GM19438 (cell line): ENCODE measurements around the gene FKBP11.
"Not testable (repeated sequence)": the region's sequence is repeated elsewhere in the genome, so short reads cannot be mapped to it uniquely, and the experiment has no call there.

Source experiments
- ATAC-seq: cut with Tn5 transposase; IDR thresholded peaks from one replicate; pipeline ENCODE4 v1.9.1; 2021; ENCODE audit warnings: low read depth; ENCODE audit not compliant: unreplicated experiment

Gene FKBP11

GRCh38 chr12:48917857-48918537, 7.3 kb downstream of the FKBP11 start:
- no peak for ATAC-seq

GRCh38 chr12:48910196-48910595, 15.1 kb downstream of the FKBP11 start:
- ATAC-seq = no peak

GRCh38 chr12:48909698-48910097, 15.6 kb downstream of the FKBP11 start:
- ATAC-seq = not testable (repeated sequence)

GRCh38 chr12:48907245-48907644, 18.0 kb downstream of the FKBP11 start:
- ATAC-seq = no peak

- no peak for ATAC-seq
Measured at GRCh38 chr12:48903982-48904411, 21.3 kb downstream of the FKBP11 start.

DNA sequence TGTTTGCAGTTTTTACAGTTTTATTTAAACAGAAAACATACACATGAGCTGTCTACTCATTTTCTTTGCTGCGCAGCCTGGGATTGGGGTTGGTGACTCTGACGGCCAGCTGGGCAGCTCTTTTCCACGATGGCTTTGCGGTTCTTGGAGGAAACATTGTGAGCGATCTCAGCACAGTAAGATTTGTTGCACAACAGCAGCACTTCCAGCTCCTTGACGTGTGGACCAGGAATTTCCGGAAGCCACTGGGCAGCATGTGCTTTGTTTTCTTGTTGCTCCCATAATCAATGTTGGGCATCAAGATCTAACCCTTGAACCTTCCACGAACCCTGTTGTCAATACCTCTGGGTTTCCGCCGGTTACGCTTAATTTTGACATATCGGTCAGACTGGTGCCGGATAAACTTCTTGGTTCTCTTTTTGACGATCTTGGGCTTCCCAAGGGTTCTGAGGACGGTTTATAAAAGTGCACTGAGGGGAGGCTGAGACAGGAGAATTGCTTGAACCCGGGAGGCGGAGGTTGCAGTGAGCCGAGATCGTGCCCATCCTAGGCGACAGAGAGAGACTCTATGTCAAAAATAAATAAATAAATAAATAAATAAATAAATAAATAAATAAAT, 21.8 kb downstream of the FKBP11 start:
- ATAC-seq = no peak

- peak; percentile 54 for ATAC-seq
Measured at GRCh38 chr12:48901278-48901677, 24.0 kb downstream of the FKBP11 start.

- ATAC-seq = no peak
Measured at GRCh38 chr12:48899651-48900050, 25.6 kb downstream of the FKBP11 start.

- no peak for ATAC-seq
Measured at GRCh38 chr12:48894271-48894670, 31.0 kb downstream of the FKBP11 start.

- ATAC-seq = no peak
Measured at GRCh38 chr12:48890657-48891418, 34.5 kb downstream of the FKBP11 start.

GRCh38 chr12:48889679-48890078, 35.6 kb downstream of the FKBP11 start:
- ATAC-seq = no peak

DNA sequence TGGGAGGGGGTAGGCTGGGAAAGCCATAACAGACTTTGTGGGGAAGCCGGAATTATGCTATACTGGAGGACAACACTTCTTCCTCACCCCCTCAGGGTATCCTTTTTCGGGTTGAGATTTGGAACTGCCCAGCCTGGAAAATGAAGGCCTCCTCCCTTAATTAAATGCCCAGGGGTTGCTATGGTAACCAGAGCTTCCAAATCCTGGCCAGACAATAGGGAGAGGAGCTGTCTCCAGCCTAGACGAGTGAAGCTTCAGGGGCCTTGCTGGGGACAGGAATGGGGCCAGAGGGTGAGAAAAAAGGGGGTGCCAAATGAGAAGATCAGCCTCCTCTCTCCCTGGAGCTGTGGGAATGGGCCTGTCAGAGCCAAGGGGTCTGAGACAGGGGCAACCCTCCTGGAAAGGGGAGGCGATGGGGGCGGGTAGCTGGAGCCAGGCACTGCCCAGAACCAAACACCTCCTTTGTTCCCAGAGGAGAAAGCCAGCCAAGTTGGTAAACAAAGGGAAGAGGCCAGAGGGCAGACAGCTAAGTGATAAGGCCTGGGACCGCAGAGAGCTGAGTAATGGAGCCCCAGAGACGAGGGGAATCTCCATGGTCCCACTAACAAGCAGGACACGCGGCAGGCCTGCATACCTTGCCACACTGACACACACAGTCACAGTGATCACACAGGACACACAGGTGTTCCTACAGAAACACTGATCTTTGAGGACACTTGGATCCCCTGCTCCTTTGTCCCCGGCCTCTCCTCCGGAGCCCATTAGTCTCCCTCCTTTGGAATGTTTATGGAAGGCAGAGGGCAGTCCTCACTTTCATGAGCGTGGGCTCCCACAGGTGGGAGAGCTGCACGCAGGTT, 41.8 kb downstream of the FKBP11 start:
- ATAC-seq = no peak

DNA sequence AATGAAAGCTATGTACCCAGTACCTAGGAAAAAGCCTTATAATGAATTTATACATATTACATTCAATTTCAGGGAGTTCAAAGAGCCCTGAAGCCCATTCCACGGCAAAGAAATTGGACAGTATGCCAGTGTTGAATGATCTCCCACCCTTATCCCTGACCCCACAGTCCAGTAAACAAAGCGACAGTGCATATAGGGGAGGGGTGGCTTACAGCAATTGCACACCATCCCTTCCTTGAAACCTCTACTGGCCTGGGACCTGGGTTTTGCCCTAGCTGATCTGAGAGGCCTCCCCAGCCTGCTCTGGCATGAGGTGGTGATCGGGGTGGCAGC, 42.4 kb downstream of the FKBP11 start:
- no peak for ATAC-seq

DNA sequence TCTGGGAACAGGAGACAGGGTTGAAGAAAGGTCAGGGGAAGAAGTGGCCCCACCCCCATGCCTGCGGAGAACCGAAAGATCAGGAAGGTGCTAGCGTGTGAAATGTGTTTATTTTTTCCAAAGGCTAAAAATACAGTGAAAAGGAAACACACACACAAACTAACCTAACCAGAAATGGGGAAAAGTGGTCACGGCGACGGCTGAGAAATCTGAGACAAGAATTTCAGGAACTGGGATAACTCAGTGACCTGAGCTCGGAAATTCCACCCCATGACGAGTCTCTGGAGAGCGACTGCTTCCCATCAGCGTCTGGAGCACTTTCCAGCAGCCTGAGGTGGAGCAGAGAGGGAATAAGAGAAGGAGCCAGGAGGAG, 43.0 kb downstream of the FKBP11 start:
- ATAC-seq = no peak

DNA sequence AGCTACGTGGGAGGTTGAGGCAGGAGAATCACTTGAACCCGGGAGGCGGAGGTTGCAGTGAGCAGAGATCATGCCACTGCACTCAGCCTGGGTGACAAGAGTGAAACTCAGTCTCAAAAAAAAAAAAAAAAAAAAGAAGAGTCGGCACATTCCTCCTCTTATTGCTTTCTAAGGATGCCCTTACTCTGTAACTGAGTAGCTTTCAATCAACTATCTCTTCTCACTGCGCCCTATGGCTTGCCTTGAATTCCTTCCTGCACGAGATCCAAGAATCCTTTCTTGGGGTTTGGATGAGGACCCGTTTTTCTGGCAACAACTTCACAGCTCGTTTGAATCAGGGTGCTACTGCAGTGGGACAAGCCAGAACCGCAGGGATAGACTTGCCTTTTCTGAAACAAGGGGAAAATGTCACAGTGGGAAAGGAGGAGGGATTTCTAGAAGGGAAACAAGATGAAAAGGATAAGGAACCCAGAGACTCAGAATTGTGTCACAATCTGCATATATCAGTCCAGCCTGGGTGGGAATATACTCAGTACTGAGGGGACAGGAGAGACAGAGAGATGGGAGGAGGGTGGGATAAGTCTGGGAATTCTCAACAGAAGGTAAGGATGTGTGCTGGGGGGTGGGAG, 43.5 kb downstream of the FKBP11 start:
- ATAC-seq = no peak

- no peak for ATAC-seq
Measured at GRCh38 chr12:48880647-48881046, 44.6 kb downstream of the FKBP11 start.

DNA sequence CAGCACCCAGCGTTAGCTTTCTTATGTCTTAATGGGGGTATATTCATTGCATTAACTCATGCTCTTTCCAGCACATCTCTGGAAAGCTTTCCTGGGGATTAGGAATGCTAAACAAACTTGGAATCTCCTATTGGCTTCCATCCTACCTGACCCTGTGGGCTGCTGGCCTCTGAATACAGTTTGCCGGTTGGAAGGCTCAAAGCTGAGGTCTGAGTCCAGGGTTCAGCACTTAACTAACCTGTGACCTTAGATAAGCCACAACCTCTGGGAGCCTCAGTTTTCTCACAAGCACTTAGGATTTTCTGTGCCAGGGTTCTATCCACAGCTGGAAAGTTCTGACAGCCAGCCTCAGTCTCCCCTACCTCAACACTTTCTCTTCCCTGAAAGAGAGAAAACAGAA, 46.7 kb downstream of the FKBP11 start:
- ATAC-seq = no peak

- no peak for ATAC-seq
Measured at GRCh38 chr12:48875944-48876515, 49.3 kb downstream of the FKBP11 start.

GRCh38 chr12:48873534-48873933, 51.8 kb downstream of the FKBP11 start:
- ATAC-seq = not testable (repeated sequence)

DNA sequence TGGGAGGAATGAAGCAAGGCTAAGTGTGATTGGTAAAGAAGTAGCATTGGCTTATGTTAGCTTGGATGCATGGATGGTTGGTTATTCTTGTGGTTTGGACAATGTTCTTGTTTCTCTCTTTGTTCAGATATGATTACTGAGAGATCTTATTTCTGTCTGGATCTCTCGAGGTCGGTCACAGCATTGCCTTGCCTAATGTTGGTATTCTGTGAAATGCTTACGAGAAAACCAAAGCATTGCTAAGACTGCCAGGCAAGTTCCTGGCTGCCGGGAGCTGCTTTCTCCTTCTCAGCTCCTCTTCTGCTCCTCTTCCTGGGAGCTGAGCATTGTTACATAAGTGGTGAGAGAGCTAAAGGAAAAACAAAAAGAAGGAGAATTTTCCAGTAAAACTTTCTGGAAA, 52.2 kb downstream of the FKBP11 start:
- no peak for ATAC-seq
